Measurements from ENCODE around the gene RBM24. TPM values are rescaled to one million over a fixed set of nuclear protein-coding genes. Genes with fewer than 3 reads are reported as not detected.

The RBM24 gene
- total and polyA plus RNA-seq, 9 of the 15 experiments (the other 6 are each of a cell fraction or from before 2014, with no cell fraction given): not detected

DNA sequence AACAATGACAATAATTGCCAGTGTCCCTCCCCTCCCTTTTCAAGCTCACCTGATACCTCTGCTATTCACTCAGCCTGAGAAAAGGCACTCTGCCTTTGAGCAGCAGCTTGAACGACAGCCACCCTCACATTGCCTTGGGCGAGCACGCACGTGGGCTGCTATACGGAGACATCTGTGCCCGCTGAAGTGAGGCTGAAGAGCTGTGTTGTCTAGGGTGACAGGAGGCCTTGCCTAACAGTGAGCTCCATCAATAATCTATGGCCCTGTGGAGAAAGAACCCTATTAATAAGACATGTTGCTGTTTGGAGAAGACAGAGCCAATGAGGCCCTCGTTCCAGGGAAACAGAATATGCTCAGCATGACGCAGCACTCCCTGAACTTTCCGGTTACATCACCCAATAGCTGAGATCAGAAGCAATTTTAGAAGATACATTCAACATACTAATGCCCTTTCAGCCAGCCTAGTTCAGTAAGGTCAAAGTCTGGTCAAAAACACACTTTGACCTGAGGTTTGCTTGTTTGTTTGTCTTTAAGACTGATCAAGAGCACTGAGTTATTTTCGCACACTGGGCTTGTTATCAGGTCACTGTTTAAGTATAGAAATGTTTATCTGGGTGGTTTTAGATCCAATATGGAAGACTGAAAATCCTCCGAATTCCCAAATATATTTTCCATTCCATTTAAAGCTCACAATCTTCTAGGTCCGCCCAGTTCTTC, 30.6 kb downstream of the RBM24 start (continued):
- TF ChIP-seq, protein P1, sequence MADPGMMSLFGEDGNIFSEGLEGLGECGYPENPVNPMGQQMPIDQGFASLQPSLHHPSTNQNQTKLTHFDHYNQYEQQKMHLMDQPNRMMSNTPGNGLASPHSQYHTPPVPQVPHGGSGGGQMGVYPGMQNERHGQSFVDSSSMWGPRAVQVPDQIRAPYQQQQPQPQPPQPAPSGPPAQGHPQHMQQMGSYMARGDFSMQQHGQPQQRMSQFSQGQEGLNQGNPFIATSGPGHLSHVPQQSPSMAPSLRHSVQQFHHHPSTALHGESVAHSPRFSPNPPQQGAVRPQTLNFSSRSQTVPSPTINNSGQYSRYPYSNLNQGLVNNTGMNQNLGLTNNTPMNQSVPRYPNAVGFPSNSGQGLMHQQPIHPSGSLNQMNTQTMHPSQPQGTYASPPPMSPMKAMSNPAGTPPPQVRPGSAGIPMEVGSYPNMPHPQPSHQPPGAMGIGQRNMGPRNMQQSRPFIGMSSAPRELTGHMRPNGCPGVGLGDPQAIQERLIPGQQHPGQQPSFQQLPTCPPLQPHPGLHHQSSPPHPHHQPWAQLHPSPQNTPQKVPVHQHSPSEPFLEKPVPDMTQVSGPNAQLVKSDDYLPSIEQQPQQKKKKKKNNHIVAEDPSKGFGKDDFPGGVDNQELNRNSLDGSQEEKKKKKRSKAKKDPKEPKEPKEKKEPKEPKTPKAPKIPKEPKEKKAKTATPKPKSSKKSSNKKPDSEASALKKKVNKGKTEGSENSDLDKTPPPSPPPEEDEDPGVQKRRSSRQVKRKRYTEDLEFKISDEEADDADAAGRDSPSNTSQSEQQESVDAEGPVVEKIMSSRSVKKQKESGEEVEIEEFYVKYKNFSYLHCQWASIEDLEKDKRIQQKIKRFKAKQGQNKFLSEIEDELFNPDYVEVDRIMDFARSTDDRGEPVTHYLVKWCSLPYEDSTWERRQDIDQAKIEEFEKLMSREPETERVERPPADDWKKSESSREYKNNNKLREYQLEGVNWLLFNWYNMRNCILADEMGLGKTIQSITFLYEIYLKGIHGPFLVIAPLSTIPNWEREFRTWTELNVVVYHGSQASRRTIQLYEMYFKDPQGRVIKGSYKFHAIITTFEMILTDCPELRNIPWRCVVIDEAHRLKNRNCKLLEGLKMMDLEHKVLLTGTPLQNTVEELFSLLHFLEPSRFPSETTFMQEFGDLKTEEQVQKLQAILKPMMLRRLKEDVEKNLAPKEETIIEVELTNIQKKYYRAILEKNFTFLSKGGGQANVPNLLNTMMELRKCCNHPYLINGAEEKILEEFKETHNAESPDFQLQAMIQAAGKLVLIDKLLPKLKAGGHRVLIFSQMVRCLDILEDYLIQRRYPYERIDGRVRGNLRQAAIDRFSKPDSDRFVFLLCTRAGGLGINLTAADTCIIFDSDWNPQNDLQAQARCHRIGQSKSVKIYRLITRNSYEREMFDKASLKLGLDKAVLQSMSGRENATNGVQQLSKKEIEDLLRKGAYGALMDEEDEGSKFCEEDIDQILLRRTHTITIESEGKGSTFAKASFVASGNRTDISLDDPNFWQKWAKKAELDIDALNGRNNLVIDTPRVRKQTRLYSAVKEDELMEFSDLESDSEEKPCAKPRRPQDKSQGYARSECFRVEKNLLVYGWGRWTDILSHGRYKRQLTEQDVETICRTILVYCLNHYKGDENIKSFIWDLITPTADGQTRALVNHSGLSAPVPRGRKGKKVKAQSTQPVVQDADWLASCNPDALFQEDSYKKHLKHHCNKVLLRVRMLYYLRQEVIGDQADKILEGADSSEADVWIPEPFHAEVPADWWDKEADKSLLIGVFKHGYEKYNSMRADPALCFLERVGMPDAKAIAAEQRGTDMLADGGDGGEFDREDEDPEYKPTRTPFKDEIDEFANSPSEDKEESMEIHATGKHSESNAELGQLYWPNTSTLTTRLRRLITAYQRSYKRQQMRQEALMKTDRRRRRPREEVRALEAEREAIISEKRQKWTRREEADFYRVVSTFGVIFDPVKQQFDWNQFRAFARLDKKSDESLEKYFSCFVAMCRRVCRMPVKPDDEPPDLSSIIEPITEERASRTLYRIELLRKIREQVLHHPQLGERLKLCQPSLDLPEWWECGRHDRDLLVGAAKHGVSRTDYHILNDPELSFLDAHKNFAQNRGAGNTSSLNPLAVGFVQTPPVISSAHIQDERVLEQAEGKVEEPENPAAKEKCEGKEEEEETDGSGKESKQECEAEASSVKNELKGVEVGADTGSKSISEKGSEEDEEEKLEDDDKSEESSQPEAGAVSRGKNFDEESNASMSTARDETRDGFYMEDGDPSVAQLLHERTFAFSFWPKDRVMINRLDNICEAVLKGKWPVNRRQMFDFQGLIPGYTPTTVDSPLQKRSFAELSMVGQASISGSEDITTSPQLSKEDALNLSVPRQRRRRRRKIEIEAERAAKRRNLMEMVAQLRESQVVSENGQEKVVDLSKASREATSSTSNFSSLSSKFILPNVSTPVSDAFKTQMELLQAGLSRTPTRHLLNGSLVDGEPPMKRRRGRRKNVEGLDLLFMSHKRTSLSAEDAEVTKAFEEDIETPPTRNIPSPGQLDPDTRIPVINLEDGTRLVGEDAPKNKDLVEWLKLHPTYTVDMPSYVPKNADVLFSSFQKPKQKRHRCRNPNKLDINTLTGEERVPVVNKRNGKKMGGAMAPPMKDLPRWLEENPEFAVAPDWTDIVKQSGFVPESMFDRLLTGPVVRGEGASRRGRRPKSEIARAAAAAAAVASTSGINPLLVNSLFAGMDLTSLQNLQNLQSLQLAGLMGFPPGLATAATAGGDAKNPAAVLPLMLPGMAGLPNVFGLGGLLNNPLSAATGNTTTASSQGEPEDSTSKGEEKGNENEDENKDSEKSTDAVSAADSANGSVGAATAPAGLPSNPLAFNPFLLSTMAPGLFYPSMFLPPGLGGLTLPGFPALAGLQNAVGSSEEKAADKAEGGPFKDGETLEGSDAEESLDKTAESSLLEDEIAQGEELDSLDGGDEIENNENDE (IDR thresholded peaks at IDR 0.05; ENCODE audit: low read depth, low read length): no peak
- TF ChIP-seq, protein P2, sequence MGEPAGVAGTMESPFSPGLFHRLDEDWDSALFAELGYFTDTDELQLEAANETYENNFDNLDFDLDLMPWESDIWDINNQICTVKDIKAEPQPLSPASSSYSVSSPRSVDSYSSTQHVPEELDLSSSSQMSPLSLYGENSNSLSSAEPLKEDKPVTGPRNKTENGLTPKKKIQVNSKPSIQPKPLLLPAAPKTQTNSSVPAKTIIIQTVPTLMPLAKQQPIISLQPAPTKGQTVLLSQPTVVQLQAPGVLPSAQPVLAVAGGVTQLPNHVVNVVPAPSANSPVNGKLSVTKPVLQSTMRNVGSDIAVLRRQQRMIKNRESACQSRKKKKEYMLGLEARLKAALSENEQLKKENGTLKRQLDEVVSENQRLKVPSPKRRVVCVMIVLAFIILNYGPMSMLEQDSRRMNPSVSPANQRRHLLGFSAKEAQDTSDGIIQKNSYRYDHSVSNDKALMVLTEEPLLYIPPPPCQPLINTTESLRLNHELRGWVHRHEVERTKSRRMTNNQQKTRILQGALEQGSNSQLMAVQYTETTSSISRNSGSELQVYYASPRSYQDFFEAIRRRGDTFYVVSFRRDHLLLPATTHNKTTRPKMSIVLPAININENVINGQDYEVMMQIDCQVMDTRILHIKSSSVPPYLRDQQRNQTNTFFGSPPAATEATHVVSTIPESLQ (CRISPR knock-in tag; IDR thresholded peaks at IDR 0.05): no peak
- TF ChIP-seq DDX20 (tag; IDR thresholded peaks at IDR 0.05; ENCODE audit: low read depth) (no peak), GTF2E2 (tag; IDR thresholded peaks at IDR 0.05) (no peak), XRCC4 (IDR thresholded peaks at IDR 0.05; ENCODE audit: extremely low read depth, insufficient read depth, insufficient read length) (no peak), CBFA2T2 (conservative IDR thresholded peaks at IDR 0.05) (no peak), ZNF354B (CRISPR knock-in tag; IDR thresholded peaks at IDR 0.05) (no peak)
- TF ChIP-seq, protein P3, sequence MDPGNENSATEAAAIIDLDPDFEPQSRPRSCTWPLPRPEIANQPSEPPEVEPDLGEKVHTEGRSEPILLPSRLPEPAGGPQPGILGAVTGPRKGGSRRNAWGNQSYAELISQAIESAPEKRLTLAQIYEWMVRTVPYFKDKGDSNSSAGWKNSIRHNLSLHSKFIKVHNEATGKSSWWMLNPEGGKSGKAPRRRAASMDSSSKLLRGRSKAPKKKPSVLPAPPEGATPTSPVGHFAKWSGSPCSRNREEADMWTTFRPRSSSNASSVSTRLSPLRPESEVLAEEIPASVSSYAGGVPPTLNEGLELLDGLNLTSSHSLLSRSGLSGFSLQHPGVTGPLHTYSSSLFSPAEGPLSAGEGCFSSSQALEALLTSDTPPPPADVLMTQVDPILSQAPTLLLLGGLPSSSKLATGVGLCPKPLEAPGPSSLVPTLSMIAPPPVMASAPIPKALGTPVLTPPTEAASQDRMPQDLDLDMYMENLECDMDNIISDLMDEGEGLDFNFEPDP (CRISPR knock-in tag; IDR thresholded peaks at IDR 0.05): no peak
- TF ChIP-seq, protein P4, sequence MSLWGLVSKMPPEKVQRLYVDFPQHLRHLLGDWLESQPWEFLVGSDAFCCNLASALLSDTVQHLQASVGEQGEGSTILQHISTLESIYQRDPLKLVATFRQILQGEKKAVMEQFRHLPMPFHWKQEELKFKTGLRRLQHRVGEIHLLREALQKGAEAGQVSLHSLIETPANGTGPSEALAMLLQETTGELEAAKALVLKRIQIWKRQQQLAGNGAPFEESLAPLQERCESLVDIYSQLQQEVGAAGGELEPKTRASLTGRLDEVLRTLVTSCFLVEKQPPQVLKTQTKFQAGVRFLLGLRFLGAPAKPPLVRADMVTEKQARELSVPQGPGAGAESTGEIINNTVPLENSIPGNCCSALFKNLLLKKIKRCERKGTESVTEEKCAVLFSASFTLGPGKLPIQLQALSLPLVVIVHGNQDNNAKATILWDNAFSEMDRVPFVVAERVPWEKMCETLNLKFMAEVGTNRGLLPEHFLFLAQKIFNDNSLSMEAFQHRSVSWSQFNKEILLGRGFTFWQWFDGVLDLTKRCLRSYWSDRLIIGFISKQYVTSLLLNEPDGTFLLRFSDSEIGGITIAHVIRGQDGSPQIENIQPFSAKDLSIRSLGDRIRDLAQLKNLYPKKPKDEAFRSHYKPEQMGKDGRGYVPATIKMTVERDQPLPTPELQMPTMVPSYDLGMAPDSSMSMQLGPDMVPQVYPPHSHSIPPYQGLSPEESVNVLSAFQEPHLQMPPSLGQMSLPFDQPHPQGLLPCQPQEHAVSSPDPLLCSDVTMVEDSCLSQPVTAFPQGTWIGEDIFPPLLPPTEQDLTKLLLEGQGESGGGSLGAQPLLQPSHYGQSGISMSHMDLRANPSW (CRISPR knock-in tag; IDR thresholded peaks at IDR 0.05): 0 out of 2 replicates have a peak, but pooled peaks have one; percentile 49
